ENCODE results near the gene DET1.
A peak's percentile ranks its signal among the peaks of the same experiment; 100 is the strongest.

Gene DET1

DNA sequence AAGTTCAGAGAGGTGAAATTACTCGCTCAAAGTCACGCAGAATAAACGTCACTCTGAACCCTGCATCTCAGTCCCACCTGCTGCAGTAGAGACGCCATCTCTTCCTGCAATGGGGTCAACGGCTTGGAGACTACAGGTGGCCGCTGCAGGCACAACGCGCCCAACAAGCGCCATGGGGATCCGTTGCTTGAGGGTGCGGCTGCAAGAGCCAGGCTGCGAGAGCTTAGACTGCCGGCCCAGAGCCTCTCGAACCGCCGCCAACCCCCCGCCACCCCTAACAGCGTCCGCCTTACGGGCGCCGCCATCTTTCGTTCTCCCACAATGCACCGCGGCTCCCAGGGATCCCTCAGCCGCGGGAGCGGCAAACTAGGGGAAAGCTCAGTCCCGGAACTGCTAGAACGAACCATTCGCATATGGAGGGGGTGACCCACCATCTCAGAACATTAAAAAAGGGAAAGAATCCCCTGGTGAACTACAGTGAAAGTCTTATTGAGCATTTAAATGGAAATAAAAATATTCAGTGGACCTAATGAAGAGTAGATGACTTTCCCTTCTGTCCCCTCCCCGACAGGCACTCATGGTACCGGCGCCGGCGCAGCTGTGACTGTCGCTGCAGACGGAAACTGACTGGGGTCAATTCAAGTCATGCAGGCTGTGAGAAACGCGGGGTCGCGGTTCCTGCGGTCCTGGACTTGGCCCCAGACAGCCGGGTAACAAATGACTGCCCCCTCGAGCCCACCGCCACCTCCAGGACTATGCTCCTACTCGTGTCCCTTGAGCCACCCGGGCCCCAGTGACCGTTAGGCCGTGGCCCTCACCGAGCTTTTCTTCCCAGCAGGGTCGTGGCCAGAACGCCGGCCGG is 79.2 kb downstream of the DET1 start, which contains the start of the genes MRPL46 and MRPS11:
TSS of gene MRPL46 (minus strand) at position 316 of the 862 bp plus-strand sequence. CDS start at position 305, 11 bp downstream.
TSS of gene MRPS11 (plus strand) at position 636 of the 862 bp plus-strand sequence. CDS start at position 646, 10 bp downstream.
- DNase-seq (ENCODE audit: low read depth in 2 of 2), result peak; percentile 76 to 83

DNA sequence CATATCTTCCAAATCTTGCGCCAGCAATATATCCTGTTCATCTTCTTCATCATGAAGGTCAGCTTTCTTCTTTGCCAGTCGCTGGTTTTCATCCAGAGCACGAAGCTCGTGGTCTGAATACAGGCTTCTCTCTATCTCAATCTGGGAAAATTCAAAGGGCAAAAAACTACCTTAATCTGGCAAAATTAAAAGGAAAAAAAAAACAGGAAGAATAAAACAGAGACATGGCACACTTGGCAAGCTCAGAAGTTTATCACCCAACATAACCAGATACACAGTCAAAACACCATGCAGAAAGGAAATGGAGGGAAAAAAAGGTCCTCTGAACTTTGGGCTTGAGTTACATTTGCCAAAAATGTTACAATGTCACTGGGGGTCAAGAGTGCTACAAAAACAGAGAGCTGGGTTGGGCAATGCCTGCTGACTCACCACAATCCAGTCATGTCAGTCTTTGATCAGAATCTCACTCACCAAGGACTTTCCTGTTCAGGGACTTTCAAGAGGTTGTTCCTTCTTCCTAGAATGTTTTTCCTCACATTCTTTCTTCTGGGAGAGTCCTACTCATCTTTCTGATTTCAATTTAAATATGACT is 80.8 kb downstream of the DET1 start:
- DNase-seq (ENCODE audit: low read depth in 2 of 2), result no peak

DNA sequence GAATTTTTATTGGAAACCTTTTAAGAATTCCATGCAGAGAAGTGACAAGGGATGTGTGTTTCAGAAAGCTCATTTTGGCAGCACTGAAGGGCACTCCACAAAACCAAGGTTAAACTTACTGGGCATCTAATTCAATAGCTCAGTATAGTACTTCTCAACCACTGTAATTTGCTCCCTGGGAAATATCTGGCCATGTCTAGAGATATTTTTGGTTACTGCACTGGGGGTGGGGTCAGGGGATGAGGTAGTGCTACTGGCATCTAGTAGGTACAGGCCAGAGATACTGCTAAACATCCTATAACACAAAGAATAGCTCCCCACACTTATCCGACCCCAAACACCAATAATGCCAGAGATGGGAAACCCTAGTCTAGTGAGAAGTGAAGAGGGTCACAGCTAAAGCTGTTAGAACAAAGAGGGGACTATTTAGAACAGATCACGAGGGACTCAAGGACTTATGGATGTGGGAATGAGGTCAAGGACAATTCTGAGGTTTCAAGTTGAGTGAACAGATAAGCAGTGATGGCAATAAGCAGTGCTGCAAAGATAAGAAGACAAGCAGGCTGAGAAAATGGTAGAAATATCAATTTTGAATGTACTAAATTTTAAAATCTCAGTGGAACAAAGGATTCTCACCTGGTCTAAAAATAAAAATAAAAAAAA is 82.5 kb downstream of the DET1 start:
- DNase-seq (ENCODE audit: low read depth in 2 of 2), result no peak

Measured in activated CD8-positive, alpha-beta memory T cell treated with anti-CD3 and anti-CD28 coated beads for 4 hours (primary cell).